Neutrophil (primary cell): Measurements from ENCODE around the gene ANKS6.

Source experiments
- H3K27ac ChIP-seq: fragments of 200-600 bp; sonication (generic); 2 replicates; pipeline ENCODE4 v1.5.1; 2016; ENCODE audit warnings: mild to moderate bottlenecking, moderate library complexity
- H3K27me3 ChIP-seq: fragments of 200-600 bp; sonication (generic); 2 replicates; pipeline ENCODE4 v1.6.0; 2016; ENCODE audit warnings: mild to moderate bottlenecking
- H3K36me3 ChIP-seq: fragments of 200-600 bp; sonication (generic); 2 replicates; pipeline ENCODE4 v1.5.1; 2017
- H3K4me1 ChIP-seq, 2 experiments: fragments of 200-600 bp in 1 of 2; sonication (generic) in 1 of 2; 1 replicate in 1 of 2; 2 replicates in 1 of 2; pipeline versions ENCODE4 v1.5.1 to v1.6.1; 2013 to 2016; ENCODE audit warnings: low read depth in 1 of 2, low read length in 1 of 2, mild to moderate bottlenecking in 1 of 2, moderate library complexity in 1 of 2; ENCODE audit not compliant: control insufficient read depth in 1 of 2, insufficient read depth in 1 of 2
- H3K4me3 ChIP-seq, 2 experiments: fragments of 200-600 bp in 1 of 2; sonication (generic) in 1 of 2; 1 replicate in 1 of 2; 2 replicates in 1 of 2; pipeline ENCODE4 v1.5.1; 2013 to 2016; ENCODE audit warnings: low read depth in 1 of 2, low read length in 1 of 2, mild to moderate bottlenecking in 1 of 2, moderate library complexity in 1 of 2
- H3K9me3 ChIP-seq: fragments of 200-600 bp; sonication (generic); 2 replicates; pipeline ENCODE4 v1.5.1; 2016
- CTCF ChIP-seq: fragments of 200-600 bp; sonication (generic); IDR thresholded peaks from 2 replicates; pipeline ENCODE4 v1.5.1; 2016; ENCODE audit warnings: antibody characterized with exemption

The ANKS6 gene

GRCh38 chr9:98727428-98727827 is 68.9 kb downstream of the ANKS6 start:
- H3K27me3 ChIP-seq, result peaks cover 34% of the 10 kb centered on the region
- no peak overlapping the region for H3K4me3 ChIP-seq
- no peaks in the 10 kb centered on the region for H3K36me3 ChIP-seq
- TF ChIP-seq CTCF, result no peak
- no peak overlapping the region for H3K27ac ChIP-seq
- no peaks in the 10 kb centered on the region for H3K9me3 ChIP-seq
- H3K4me1 ChIP-seq, result peaks cover 0 to 3% of the 10 kb centered on the region in 2 experiments

- H3K4me1 ChIP-seq, result peaks cover 0 to 3% of the 10 kb centered on the region in 2 experiments
- no peak overlapping the region for H3K27ac ChIP-seq
- H3K4me3 ChIP-seq, result no peak overlapping the region
- no peaks in the 10 kb centered on the region for H3K9me3 ChIP-seq
- TF ChIP-seq CTCF, result no peak
- H3K36me3 ChIP-seq, result no peaks in the 10 kb centered on the region
- peaks cover 40% of the 10 kb centered on the region for H3K27me3 ChIP-seq
Observed at GRCh38 chr9:98726735-98727134, 69.6 kb downstream of the ANKS6 start.

DNA sequence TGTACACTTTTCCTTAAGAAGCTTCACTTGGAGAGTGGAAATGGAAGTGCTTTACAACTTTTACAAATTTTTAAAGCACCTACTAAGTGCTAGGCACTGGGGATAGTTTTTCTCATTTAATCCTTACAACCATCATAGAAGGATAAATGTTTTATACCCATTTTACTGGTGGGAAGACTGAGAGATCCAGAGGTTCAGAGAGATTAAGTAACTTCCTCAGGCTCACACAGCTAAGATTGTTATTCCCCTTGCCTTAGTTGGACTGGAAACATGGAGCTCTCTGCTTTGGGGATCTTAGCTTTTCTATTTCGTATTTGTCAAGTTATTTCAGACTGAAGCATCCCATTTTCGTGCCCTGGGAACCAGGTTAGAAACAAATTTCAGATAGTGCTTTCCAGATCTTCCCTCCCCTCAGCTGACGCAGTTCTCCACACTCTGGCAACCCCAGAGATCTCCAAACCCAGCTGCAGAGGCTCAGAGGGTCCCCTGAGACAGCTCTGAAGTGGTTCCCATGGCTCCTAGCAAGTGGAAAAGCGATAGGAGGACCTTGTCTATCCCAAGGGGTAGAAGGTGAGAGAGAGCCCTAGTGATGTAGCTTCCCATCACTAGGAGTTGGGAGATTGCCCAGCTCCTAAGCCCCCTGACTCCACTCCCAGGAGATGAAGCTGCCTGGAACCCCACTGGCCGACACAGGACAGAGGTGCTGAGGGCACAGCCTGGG is 71.4 kb downstream of the ANKS6 start:
- H3K9me3 ChIP-seq, result no peaks in the 10 kb centered on the region
- no peak for TF ChIP-seq CTCF
- H3K4me3 ChIP-seq, result no peak overlapping the region
- H3K4me1 ChIP-seq, result peaks cover 0 to 3% of the 10 kb centered on the region in 2 experiments
- peaks cover 57% of the 10 kb centered on the region for H3K27me3 ChIP-seq
- no peak overlapping the region for H3K27ac ChIP-seq
- H3K36me3 ChIP-seq, result no peaks in the 10 kb centered on the region

DNA sequence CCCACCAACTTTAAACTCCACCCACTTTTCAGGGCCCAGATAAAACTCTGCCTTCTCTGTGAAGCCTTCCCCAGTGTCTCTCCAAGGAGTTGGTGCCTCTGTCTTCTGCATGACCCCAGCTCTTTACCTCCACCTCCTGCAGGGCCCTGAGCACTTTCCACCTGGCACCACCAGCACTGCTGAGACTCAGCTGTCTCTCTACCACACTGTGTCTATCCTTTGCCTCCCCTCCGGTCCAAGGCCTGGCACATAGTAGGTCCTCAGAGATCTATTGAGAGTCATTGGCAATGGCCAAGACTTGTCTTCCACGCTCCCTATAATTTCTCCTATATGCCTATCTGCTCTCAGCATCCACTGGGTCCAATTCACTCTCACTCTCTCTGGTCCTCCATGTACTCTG is 74.7 kb downstream of the ANKS6 start:
- Histone ChIP-seq H3K4me1 (peaks cover 0 to under 1% of the 10 kb centered on the region in 2 experiments), H3K27me3 (peaks cover 89% of the 10 kb centered on the region), H3K9me3 (no peaks in the 10 kb centered on the region), H3K27ac (no peak overlapping the region), H3K36me3 (no peaks in the 10 kb centered on the region), H3K4me3 (no peak overlapping the region)
- TF ChIP-seq CTCF, result no peak

DNA sequence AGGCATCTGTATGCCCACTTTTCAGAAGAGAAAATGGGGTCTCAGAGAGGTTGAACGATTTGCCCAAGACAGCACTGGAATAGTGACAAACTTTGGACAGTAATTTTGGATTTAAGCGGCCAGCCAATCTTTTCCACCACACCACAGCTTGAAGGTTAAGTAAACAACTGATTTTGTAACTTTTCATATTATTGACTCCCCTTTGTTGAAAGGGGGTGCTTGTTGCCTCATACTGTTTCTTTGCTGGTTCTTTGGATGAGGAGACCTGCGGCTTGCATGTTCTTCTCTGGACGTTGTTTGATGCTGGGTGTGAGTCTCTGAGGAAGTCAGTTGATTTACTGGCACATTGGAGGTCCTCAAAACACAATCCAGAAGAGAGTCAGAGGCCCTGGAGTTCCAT is 76.0 kb downstream of the ANKS6 start:
- no peak for TF ChIP-seq CTCF
- Histone ChIP-seq H3K27ac (no peak overlapping the region), H3K36me3 (no peaks in the 10 kb centered on the region), H3K4me3 (no peak overlapping the region), H3K9me3 (no peaks in the 10 kb centered on the region), H3K27me3 (peaks cover 95% of the 10 kb centered on the region), H3K4me1 (no peaks in the 10 kb centered on the region)
